Keratinocyte (primary cell): ENCODE results near the gene RAB7B. TPM values are rescaled to one million over a fixed set of nuclear protein-coding genes. Genes with fewer than 3 reads are reported as not detected.

Experiments used
- DNase-seq: peaks from one replicate; pipeline ENCODE4 v3.0.0-alpha.2; 2011; ENCODE audit warnings: low read depth, missing footprints, low spot score
- FAIRE-seq: peaks from 2 replicates; lab custom pipeline; 2011; peaks lifted over from hg19 to GRCh38; lab: Jason Lieb, UNC
- H2AFZ ChIP-seq: 2 replicates; pipeline ENCODE4 v1.6.0; 2012; ENCODE audit warnings: low read length, control low read depth, inconsistent platforms; ENCODE audit not compliant: control insufficient read depth
- H3K27ac ChIP-seq: 2 replicates; pipeline ENCODE4 v1.5.1; 2011; ENCODE audit warnings: low read length; ENCODE audit not compliant: control insufficient read depth, insufficient read depth
- H3K27me3 ChIP-seq: 3 replicates; pipeline ENCODE4 v1.6.0; 2011; ENCODE audit warnings: low read length; ENCODE audit not compliant: control insufficient read depth, insufficient read depth; ENCODE audit errors: extremely low read depth
- H3K36me3 ChIP-seq, 2 experiments: 2 replicates in 1 of 2; 3 replicates in 1 of 2; pipeline ENCODE4 v1.5.1; 2011; ENCODE audit warnings: low read length in 2 of 2, mild to moderate bottlenecking in 1 of 2; ENCODE audit not compliant: control insufficient read depth in 2 of 2, insufficient read depth in 2 of 2; ENCODE audit errors: extremely low read depth in 1 of 2
- H3K4me1 ChIP-seq: 3 replicates; pipeline ENCODE4 v1.5.1; 2011; ENCODE audit warnings: low read length; ENCODE audit not compliant: control insufficient read depth, insufficient read depth; ENCODE audit errors: extremely low read depth
- H3K4me2 ChIP-seq: 3 replicates; pipeline ENCODE4 v1.6.0; 2011; ENCODE audit warnings: low read depth, low read length; ENCODE audit not compliant: control insufficient read depth, insufficient read depth; ENCODE audit errors: extremely low read depth
- H3K4me3 ChIP-seq, 3 experiments: fragments of 200-600 bp in 1 of 3; sonication (generic) in 1 of 3; 2 replicates in 2 of 3; 3 replicates in 1 of 3; pipeline ENCODE4 v1.5.1; 2011 to 2016; ENCODE audit warnings: low read length in 3 of 3, mild to moderate bottlenecking in 3 of 3, control low read depth in 2 of 3, inconsistent platforms in 1 of 3, low read depth in 1 of 3, mixed read lengths in 1 of 3, mixed run types in 1 of 3, moderate library complexity in 1 of 3; ENCODE audit not compliant: control insufficient read depth in 2 of 3, insufficient read depth in 2 of 3; ENCODE audit errors: extremely low read depth in 1 of 3
- H3K79me2 ChIP-seq: 2 replicates; pipeline ENCODE4 v1.6.0; 2012; ENCODE audit warnings: low read length; ENCODE audit not compliant: control insufficient read depth, insufficient read depth
- H3K9ac ChIP-seq: 3 replicates; pipeline ENCODE4 v1.6.0; 2011; ENCODE audit warnings: low read length; ENCODE audit not compliant: control insufficient read depth, insufficient read depth; ENCODE audit errors: extremely low read depth
- H3K9me1 ChIP-seq: 3 replicates; pipeline ENCODE4 v1.6.0; 2011; ENCODE audit warnings: low read length; ENCODE audit not compliant: control insufficient read depth, insufficient read depth; ENCODE audit errors: extremely low read depth
- H3K9me3 ChIP-seq: 2 replicates; pipeline ENCODE4 v1.5.1; 2012; ENCODE audit warnings: low read depth, low read length; ENCODE audit not compliant: control insufficient read depth
- H4K20me1 ChIP-seq: 3 replicates; pipeline ENCODE4 v1.6.0; 2011; ENCODE audit warnings: low read length; ENCODE audit not compliant: control insufficient read depth, insufficient read depth; ENCODE audit errors: extremely low read depth
- EZH2 ChIP-seq: IDR thresholded peaks from one replicate; pipeline ENCODE4 v1.6.1; 2012; ENCODE audit warnings: inconsistent platforms, mild to moderate bottlenecking, low read length, moderate library complexity
- dilution Hi-C: fragments of 300-500 bp; cut with MboI; formaldehyde crosslinking; loops from one replicate; pipeline ENCODE4 v1.7.0; 2020; ENCODE audit warnings: low sequenced_read_pairs; ENCODE audit not compliant: extremely low pct_ligation_motif_present
- polyA plus RNA-seq, 5 experiments: library from polyadenylated mRNA; depleted of rRNA in 3 of 5; stranded (reverse) in 3 of 5; stranded (forward) in 1 of 5; unstranded in 1 of 5; fragments of >200 nt; gene quantifications; 1 replicate in 1 of 5; 2 replicates in 3 of 5; 3 replicates in 1 of 5; pipeline versions ENCODE4 v1.2.1 to v1.2.3, GENCODE V29; 2011 to 2012; ENCODE audit warnings: missing spikeins in 2 of 5, low read depth in 1 of 5, low replicate concordance in 1 of 5
- TF ChIP-seq, protein P1 (sequence below), 3 experiments: IDR thresholded peaks in 1 of 3; conservative IDR thresholded peaks in 1 of 3; optimal IDR thresholded peaks in 1 of 3; 2 replicates in 2 of 3; 3 replicates in 1 of 3; pipeline versions ENCODE3 to v1.5.1; 2011; ENCODE audit warnings: low read length in 3 of 3, mild to moderate bottlenecking in 3 of 3, moderate library complexity in 2 of 3, control low read depth in 1 of 3, inconsistent platforms in 1 of 3; ENCODE audit not compliant: insufficient read depth in 2 of 3; ENCODE audit errors: extremely low read depth in 1 of 3

RAB7B gene
- polyA plus RNA-seq, 1 donor (not counting 4 experiments of a cell fraction or from before 2014, with no cell fraction given), result 47.8 TPM

DNA sequence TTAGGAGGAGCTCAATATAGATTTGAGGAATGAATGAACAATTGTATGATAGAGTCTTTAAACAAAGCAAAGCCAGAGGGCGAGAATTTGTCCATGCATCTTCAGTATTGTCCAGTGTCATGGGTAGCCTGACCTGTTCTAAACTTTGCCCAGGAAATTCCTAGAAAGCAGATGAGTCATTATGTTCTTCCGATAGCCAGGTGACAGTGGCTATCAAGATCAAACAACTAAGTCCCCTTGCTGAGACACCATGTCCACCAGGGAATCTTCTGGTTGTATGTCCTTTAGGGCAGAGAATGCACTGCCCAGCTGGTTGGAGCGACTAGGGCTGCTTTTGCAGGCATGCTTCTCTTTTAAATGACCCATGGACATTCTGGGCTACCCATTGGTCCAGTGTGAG is 58.1 kb downstream of the RAB7B start:
- H3K9ac ChIP-seq, result no peak overlapping the region
- no peak for DNase-seq
- TF ChIP-seq, protein P1, sequence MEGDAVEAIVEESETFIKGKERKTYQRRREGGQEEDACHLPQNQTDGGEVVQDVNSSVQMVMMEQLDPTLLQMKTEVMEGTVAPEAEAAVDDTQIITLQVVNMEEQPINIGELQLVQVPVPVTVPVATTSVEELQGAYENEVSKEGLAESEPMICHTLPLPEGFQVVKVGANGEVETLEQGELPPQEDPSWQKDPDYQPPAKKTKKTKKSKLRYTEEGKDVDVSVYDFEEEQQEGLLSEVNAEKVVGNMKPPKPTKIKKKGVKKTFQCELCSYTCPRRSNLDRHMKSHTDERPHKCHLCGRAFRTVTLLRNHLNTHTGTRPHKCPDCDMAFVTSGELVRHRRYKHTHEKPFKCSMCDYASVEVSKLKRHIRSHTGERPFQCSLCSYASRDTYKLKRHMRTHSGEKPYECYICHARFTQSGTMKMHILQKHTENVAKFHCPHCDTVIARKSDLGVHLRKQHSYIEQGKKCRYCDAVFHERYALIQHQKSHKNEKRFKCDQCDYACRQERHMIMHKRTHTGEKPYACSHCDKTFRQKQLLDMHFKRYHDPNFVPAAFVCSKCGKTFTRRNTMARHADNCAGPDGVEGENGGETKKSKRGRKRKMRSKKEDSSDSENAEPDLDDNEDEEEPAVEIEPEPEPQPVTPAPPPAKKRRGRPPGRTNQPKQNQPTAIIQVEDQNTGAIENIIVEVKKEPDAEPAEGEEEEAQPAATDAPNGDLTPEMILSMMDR (optimal IDR thresholded peaks at IDR 0.05 in 1 of 3, IDR thresholded peaks at IDR 0.05 in 1 of 3, conservative IDR thresholded peaks at IDR 0.05 in 1 of 3; ENCODE audit: extremely low read depth in 1 of 3, insufficient read depth in 2 of 3, low read length in 3 of 3), result no peak
- TF ChIP-seq EZH2, result no peak
- FAIRE-seq, result no peak
- dilution Hi-C loops, result no loop called here
- no peaks in the 10 kb centered on the region for H4K20me1 ChIP-seq
- H3K79me2 ChIP-seq, result no peaks in the 10 kb centered on the region
- peaks cover 10% of the 10 kb centered on the region for H3K4me1 ChIP-seq
- no peak overlapping the region for H3K27ac ChIP-seq
- H3K4me2 ChIP-seq, result no peak overlapping the region
- no peak overlapping the region for H3K4me3 ChIP-seq
- no peak overlapping the region for H2AFZ ChIP-seq
- H3K9me1 ChIP-seq, result no peaks in the 10 kb centered on the region
- H3K36me3 ChIP-seq, result no peaks in the 10 kb centered on the region
- H3K9me3 ChIP-seq, result no peaks in the 10 kb centered on the region
- peaks cover 77% of the 10 kb centered on the region for H3K27me3 ChIP-seq

DNA sequence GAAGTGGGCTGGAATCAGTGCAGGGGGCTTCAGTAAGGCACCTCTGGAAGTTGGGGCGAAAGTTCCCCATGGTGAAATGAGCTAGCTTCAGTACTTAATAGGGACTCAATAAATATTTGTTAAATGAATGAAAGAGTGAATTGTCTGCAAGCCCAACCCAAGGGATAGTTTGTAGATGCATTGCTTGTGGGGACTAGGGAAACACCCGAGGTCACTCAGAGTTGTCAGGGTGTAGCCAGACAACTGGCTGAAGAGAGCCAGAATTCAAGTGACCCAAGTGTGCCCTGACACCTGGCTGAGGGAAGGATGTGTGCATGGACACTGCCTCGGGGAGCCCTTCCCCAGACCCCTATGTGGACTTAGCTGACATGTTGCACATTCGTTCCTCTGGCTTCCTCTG is 58.7 kb downstream of the RAB7B start:
- no peak overlapping the region for H3K27ac ChIP-seq
- no peak overlapping the region for H3K9ac ChIP-seq
- H3K36me3 ChIP-seq, result no peaks in the 10 kb centered on the region
- no peaks in the 10 kb centered on the region for H4K20me1 ChIP-seq
- no peak for DNase-seq
- FAIRE-seq, result no peak
- no peak overlapping the region for H3K4me3 ChIP-seq
- peaks cover 81% of the 10 kb centered on the region for H3K27me3 ChIP-seq
- H3K4me1 ChIP-seq, result peaks cover 6% of the 10 kb centered on the region
- no peaks in the 10 kb centered on the region for H3K79me2 ChIP-seq
- dilution Hi-C loops, result no loop called here
- H2AFZ ChIP-seq, result no peak overlapping the region
- TF ChIP-seq, protein P1 (optimal IDR thresholded peaks at IDR 0.05 in 1 of 3, IDR thresholded peaks at IDR 0.05 in 1 of 3, conservative IDR thresholded peaks at IDR 0.05 in 1 of 3; ENCODE audit: extremely low read depth in 1 of 3, insufficient read depth in 2 of 3, low read length in 3 of 3), result no peak
- TF ChIP-seq EZH2, result no peak
- no peaks in the 10 kb centered on the region for H3K9me1 ChIP-seq
- no peaks in the 10 kb centered on the region for H3K9me3 ChIP-seq
- H3K4me2 ChIP-seq, result no peak overlapping the region
